ENCODE measurements around the gene LRCH1. TPM values are rescaled to one million over a fixed set of nuclear protein-coding genes. Genes with fewer than 3 reads are reported as not detected.

The LRCH1 gene
- total RNA-seq, 2 experiments from 2014 or later = 16.7 to 27.8 TPM

DNA sequence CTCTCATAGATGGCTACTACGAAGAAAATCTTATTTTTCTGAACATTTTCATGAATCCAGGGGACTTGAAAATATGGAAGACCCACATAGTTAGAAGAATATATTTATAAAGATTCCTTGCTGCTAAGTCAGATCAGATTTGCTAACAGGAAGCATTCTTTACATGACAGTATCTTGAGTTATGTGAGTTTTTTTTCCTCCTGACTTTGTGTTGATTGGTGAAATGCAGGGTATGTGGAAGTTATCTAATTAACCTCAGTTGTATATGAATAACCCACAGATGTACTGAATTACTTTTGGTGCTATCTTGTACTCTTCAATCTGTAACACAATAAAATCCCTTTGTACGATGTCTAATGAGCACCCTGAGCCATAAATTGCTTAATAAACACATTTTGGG is 190.2 kb downstream of the LRCH1 start:
- Histone ChIP-seq H3K27ac (ENCODE audit: low read depth, low read length, poor library complexity, severe bottlenecking) (no peak overlapping the region), H3K4me2 (ENCODE audit: low read length) (no peak overlapping the region), H3K79me2 (ENCODE audit: insufficient read depth, low read depth, low read length) (no peaks in the 10 kb centered on the region), H3K4me3 (ENCODE audit: low read depth, low read length, poor library complexity, severe bottlenecking) (no peak overlapping the region), H3K4me1 (ENCODE audit: insufficient read depth, low read length, poor library complexity, severe bottlenecking) (no peaks in the 10 kb centered on the region), H4K20me1 (ENCODE audit: insufficient read depth, low read length) (no peaks in the 10 kb centered on the region), H2AFZ (ENCODE audit: low read length) (no peak overlapping the region), H3K36me3 (ENCODE audit: insufficient read depth, low read length) (peaks cover 70% of the 10 kb centered on the region), H3K9me2 (ENCODE audit: insufficient read depth, low read length) (no peaks in the 10 kb centered on the region), H3K9me3 (ENCODE audit: low read length) (0 out of 2 replicates have a peak, but pooled peaks cover 6% of the 10 kb centered on the region)
- no TSS peak for BruUV-seq (replicated peaks)
- TF ChIP-seq, protein P1, sequence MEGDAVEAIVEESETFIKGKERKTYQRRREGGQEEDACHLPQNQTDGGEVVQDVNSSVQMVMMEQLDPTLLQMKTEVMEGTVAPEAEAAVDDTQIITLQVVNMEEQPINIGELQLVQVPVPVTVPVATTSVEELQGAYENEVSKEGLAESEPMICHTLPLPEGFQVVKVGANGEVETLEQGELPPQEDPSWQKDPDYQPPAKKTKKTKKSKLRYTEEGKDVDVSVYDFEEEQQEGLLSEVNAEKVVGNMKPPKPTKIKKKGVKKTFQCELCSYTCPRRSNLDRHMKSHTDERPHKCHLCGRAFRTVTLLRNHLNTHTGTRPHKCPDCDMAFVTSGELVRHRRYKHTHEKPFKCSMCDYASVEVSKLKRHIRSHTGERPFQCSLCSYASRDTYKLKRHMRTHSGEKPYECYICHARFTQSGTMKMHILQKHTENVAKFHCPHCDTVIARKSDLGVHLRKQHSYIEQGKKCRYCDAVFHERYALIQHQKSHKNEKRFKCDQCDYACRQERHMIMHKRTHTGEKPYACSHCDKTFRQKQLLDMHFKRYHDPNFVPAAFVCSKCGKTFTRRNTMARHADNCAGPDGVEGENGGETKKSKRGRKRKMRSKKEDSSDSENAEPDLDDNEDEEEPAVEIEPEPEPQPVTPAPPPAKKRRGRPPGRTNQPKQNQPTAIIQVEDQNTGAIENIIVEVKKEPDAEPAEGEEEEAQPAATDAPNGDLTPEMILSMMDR (conservative IDR thresholded peaks at IDR 0.05; ENCODE audit: low read length) = no peak
- no peak for TF ChIP-seq EZH2phosphoT487 (IDR thresholded peaks at IDR 0.05; ENCODE audit: borderline replicate concordance, low read depth, low read length)
- ChIA-PET POLR2A (interaction anchor here (0.7 to 0.8 kb wide), 2 partner anchors 8 to 689 kb away, joined by 3 to 4 read pairs; no protein-coding TSS in a partner anchor), CTCF (ENCODE audit: unreplicated experiment) (no interaction called here)
- intact Hi-C loops (cut with micrococcal nuclease; ENCODE audit: unreplicated experiment) = no loop called here
- no peak for DNase-seq (ENCODE audit: low spot score)

DNA sequence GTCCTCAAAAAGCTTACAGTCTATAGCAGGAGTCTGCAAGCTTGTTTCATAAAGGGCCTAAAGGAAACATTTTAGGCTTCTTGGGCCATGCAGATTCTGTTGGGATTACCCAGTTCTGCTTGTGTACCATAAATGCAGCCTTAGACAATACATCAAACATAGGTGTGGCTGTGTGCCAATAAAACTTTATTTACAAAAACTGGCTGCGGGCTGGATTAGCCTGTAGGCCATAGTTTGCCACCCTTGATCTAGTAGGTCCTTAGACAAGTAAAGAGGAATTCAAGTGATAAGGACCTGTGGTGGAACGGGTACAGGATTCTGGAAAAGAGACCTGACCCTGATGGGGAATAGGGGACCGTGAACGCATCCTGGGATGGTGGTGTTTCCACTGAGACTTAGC is 192.1 kb downstream of the LRCH1 start:
- peaks cover 79% of the 10 kb centered on the region for H3K36me3 ChIP-seq (ENCODE audit: insufficient read depth, low read length)

DNA sequence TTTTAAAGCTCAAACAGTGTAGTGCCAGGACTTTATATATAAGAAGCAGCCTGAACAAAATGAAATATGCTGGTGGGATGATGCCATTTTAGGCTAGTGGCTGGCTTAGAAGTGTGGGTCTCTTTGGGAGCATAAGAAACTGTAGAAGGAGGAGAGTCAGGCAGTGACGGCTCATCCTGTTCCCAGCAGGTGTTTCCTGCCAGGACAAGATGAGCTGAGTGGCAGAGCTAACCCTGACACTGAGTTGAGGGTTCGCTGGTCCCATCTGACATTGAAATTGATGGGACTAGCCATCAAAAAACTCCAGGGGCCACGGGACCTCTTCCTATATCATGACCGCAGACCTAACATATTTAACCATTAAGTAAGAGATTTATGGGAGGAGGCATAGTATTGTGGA is 192.7 kb downstream of the LRCH1 start:
- intact Hi-C loops (cut with micrococcal nuclease; ENCODE audit: unreplicated experiment) = no loop called here
- no peak overlapping the region for H3K4me2 ChIP-seq (ENCODE audit: low read length)
- no peak overlapping the region for H3K4me3 ChIP-seq (ENCODE audit: low read depth, low read length, poor library complexity, severe bottlenecking)
- no peaks in the 10 kb centered on the region for H4K20me1 ChIP-seq (ENCODE audit: insufficient read depth, low read length)
- H3K36me3 ChIP-seq (ENCODE audit: insufficient read depth, low read length) = peaks cover 85% of the 10 kb centered on the region
- BruUV-seq (replicated peaks) = no TSS peak
- no peaks in the 10 kb centered on the region for H3K79me2 ChIP-seq (ENCODE audit: insufficient read depth, low read depth, low read length)
- no peaks in the 10 kb centered on the region for H3K9me2 ChIP-seq (ENCODE audit: insufficient read depth, low read length)
- no peak overlapping the region for H3K27ac ChIP-seq (ENCODE audit: low read depth, low read length, poor library complexity, severe bottlenecking)
- TF ChIP-seq EZH2phosphoT487 (IDR thresholded peaks at IDR 0.05; ENCODE audit: borderline replicate concordance, low read depth, low read length) = no peak
- TF ChIP-seq, protein P1 (conservative IDR thresholded peaks at IDR 0.05; ENCODE audit: low read length) = no peak
- H2AFZ ChIP-seq (ENCODE audit: low read length) = no peak overlapping the region
- no peak for DNase-seq (ENCODE audit: low spot score)
- peaks cover under 1% of the 10 kb centered on the region for H3K4me1 ChIP-seq (ENCODE audit: insufficient read depth, low read length, poor library complexity, severe bottlenecking)
- POLR2A ChIA-PET = interaction anchor here (0.6 kb wide), 1 partner anchor 29 kb away, joined by 4 read pairs; no protein-coding TSS in a partner anchor
- H3K9me3 ChIP-seq (ENCODE audit: low read length) = 0 out of 2 replicates have a peak, but pooled peaks cover 6% of the 10 kb centered on the region
- CTCF ChIA-PET (ENCODE audit: unreplicated experiment) = no interaction called here

More for the DNA sequence above, 192.1 kb downstream of the LRCH1 start:
- no peaks in the 10 kb centered on the region for H3K79me2 ChIP-seq (ENCODE audit: insufficient read depth, low read depth, low read length)
- no peak overlapping the region for H3K4me2 ChIP-seq (ENCODE audit: low read length)
- H3K9me3 ChIP-seq (ENCODE audit: low read length) = 0 out of 2 replicates have a peak, but pooled peaks cover 6% of the 10 kb centered on the region
- H4K20me1 ChIP-seq (ENCODE audit: insufficient read depth, low read length) = no peaks in the 10 kb centered on the region
- DNase-seq (ENCODE audit: low spot score) = no peak
- ChIA-PET CTCF (ENCODE audit: unreplicated experiment) (no interaction called here), POLR2A (interaction anchor here (0.6 kb wide), 1 partner anchor 28 kb away, joined by 4 read pairs; no protein-coding TSS in a partner anchor)
- no peaks in the 10 kb centered on the region for H3K9me2 ChIP-seq (ENCODE audit: insufficient read depth, low read length)
- intact Hi-C loops (cut with micrococcal nuclease; ENCODE audit: unreplicated experiment) = no loop called here
- no peak overlapping the region for H3K27ac ChIP-seq (ENCODE audit: low read depth, low read length, poor library complexity, severe bottlenecking)
- H3K4me3 ChIP-seq (ENCODE audit: low read depth, low read length, poor library complexity, severe bottlenecking) = no peak overlapping the region
- BruUV-seq (replicated peaks) = no TSS peak
- H3K4me1 ChIP-seq (ENCODE audit: insufficient read depth, low read length, poor library complexity, severe bottlenecking) = no peaks in the 10 kb centered on the region
- H2AFZ ChIP-seq (ENCODE audit: low read length) = no peak overlapping the region
- TF ChIP-seq, protein P1 (conservative IDR thresholded peaks at IDR 0.05; ENCODE audit: low read length) = no peak
- no peak for TF ChIP-seq EZH2phosphoT487 (IDR thresholded peaks at IDR 0.05; ENCODE audit: borderline replicate concordance, low read depth, low read length)
